ENCODE data around the gene RERE. TPM values are rescaled to one million over a fixed set of nuclear protein-coding genes. Genes with fewer than 3 reads are reported as not detected.

The RERE gene
- total and polyA plus RNA-seq, 11 donors, result 53.5 to 236 (median 121) TPM

DNA sequence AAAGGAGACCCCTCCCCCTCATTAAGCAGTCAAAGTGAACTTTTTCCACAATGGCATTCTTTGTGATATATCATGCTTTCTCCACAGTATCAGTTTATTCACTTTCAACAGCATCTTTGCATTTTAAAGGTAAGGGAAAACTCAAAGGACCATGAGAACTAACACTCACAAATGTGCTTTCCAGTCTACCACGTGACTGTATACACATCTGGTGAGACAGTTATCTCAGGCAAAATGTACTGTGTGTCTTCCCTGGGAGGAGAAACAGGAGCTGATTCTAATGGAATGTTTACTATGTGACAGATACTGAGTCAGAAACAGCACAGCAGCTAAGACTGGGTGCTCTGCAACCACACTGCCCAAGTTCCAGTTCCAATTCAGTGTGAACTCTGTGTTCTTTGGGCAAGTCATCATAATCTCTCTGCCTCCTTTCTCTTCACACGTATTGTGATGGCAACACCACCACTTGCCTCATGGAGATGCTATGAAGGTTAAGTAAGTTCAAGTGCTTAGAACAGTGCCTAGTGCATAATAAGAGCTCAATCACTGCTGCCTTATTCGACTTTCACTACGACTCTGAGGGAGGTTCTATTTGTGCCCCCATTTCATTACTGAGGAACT, 420.5 kb downstream of the RERE start:
- intact Hi-C loops (cut with DNase I), result no loop called here
- Histone ChIP-seq H3K4me1 (peaks cover 15 to 84% (median 65%) of the 10 kb centered on the region in 12 donors), H3K27ac (peak overlapping the region; percentile 69 to 87 (median 79)), H3K27me3 (no peaks in the 10 kb centered on the region), H3K36me3 (peaks cover 0 to 47% (median 8%) of the 10 kb centered on the region in 9 donors), H3K9me3 (no peaks in the 10 kb centered on the region), H3K4me3 (peak overlapping the region in 1 of 12 donors; percentile 4)
- DNase-seq, result peak in 2 of 5 donors; percentile 51 to 67
- TF ChIP-seq, protein P1, sequence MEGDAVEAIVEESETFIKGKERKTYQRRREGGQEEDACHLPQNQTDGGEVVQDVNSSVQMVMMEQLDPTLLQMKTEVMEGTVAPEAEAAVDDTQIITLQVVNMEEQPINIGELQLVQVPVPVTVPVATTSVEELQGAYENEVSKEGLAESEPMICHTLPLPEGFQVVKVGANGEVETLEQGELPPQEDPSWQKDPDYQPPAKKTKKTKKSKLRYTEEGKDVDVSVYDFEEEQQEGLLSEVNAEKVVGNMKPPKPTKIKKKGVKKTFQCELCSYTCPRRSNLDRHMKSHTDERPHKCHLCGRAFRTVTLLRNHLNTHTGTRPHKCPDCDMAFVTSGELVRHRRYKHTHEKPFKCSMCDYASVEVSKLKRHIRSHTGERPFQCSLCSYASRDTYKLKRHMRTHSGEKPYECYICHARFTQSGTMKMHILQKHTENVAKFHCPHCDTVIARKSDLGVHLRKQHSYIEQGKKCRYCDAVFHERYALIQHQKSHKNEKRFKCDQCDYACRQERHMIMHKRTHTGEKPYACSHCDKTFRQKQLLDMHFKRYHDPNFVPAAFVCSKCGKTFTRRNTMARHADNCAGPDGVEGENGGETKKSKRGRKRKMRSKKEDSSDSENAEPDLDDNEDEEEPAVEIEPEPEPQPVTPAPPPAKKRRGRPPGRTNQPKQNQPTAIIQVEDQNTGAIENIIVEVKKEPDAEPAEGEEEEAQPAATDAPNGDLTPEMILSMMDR (IDR thresholded peaks at IDR 0.05), result peak in 1 of 12 donors; percentile 9
- no peak for TF ChIP-seq POLR2A (IDR thresholded peaks at IDR 0.05)
- WGBS, 4 donors, result 2 to 12% (median 5%) methylated on average over 4 of the region's 4 CpGs
- ATAC-seq, result peak; percentile 90 to 96 (median 94)

DNA sequence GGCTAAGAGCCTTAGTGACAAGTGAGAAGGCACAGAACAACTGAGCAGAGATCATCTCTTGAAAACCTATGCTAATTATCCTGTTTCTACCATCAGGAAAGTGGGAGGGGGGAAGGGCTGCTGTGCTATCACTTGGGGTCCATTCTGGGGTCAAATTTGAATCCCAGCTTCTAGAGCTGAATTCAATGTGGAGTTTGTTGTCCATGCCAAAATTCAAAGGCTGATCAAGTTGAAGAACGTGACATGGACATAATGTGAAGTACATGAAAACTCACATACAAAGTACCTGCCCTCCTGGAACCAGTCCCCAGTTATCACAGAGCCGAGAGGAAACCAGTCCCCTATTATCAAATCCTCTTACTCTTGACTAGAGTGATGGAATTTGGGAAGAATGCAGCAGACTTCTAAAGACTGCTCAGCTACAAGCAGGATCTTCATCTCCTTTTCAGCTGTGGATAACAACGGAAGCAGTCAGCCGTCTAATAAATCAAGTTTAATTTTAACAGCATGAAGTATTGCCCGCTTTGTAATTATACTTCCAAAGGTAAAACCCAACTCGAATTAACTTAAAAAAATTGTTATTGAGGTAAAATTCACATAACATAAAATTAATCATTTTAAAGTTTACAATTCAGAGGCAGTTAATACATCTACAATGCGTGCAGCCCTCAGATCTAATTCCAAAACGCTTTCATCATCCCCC, 421.2 kb downstream of the RERE start:
- H3K4me3 ChIP-seq, result no peak overlapping the region
- ATAC-seq, result peak in 3 of 4 donors; percentile 6 to 15 (median 11)

DNA sequence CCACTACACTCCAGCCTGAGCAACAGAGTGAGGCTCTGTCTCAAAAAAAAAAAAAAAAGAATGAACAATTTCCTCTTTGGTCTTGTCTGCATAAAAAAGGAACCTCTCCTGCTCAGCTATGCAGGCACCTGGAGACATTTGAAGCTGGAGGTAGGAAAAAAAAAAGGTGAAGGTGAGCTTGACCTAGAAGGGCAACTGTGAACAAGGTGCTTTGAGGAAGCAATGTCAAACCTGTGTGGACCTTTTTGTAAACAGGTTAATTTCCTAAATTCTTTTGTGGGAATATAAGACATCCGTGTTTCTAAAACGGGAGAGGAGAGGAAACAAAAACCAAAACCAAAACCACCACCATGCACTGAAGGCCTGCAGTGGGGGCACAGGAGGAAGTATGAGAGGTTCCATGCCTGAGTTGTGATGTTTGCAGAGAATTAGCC, 422.0 kb downstream of the RERE start:
- peaks cover 0 to 42% (median 0%) of the 10 kb centered on the region in 9 donors for H3K36me3 ChIP-seq
- peak overlapping the region; percentile 69 to 87 (median 79) for H3K27ac ChIP-seq
- WGBS, 4 donors, result 32 to 44% (median 39%) methylated on average over 2 of the region's 2 CpGs
- TF ChIP-seq, protein P1 (IDR thresholded peaks at IDR 0.05), result no peak
- peaks cover 15 to 94% (median 75%) of the 10 kb centered on the region in 12 donors for H3K4me1 ChIP-seq
- no peaks in the 10 kb centered on the region for H3K9me3 ChIP-seq
- DNase-seq (no peak), ATAC-seq (no peak)
- no peaks in the 10 kb centered on the region for H3K27me3 ChIP-seq
- intact Hi-C loops (cut with DNase I), result no loop called here
- peak overlapping the region in 1 of 12 donors; percentile 27 for H3K4me3 ChIP-seq

More for the DNA sequence above, 421.2 kb downstream of the RERE start:
- Histone ChIP-seq H3K27me3 (no peaks in the 10 kb centered on the region), H3K4me1 (peaks cover 15 to 88% (median 68%) of the 10 kb centered on the region in 12 donors), H3K9me3 (no peaks in the 10 kb centered on the region), H3K27ac (peak overlapping the region; percentile 69 to 87 (median 79)), H3K36me3 (peaks cover 0 to 44% (median 1%) of the 10 kb centered on the region in 9 donors)
- DNase-seq, result no peak
- intact Hi-C loops (cut with DNase I), result no loop called here
- TF ChIP-seq, protein P1 (IDR thresholded peaks at IDR 0.05), result no peak
- TF ChIP-seq POLR2A (IDR thresholded peaks at IDR 0.05), result no peak
- WGBS, 4 donors, result 18 to 22% (median 21%) methylated on average over 8 of the region's 8 CpGs

Measured in heart left ventricle (tissue), 16 donors.